Activated effector memory CD4-positive, alpha-beta T cell treated with anti-CD3 and anti-CD28 coated beads, Interleukin-2, amount 50 U/mL, for 16 hours (primary cell): ENCODE measurements around the gene ABCF2.

Experiments
- DNase-seq: peaks from one replicate; pipeline ENCODE4 v3.0.0-alpha.2; 2020

ABCF2 gene

DNA sequence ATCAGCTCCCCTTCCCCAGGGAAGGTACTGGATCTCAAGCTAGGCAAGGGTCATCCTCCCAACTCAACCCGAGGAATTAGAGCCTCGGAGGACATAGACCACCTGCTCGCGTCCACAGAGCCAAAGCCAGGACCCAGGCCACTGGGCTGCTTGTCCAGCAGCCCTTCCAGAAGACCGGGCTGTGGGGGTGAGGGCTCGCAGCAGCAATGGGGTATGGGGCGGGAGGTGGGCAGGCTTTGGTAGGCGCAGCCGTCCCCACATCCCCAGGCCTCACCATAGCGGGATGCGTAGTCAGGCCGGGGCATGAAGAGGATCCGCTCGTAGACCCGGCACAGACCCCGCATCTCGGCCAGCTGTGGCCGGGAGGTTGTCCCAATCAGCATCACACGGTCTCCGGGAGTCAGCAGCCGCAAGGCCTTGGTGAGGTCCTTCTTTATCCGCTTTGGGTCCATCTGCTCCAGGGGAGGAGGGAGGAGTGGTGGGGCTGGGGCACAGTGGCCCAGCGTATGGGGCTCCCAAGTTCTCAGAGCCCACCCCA lies 34.9 kb downstream of the ABCF2 start:
- no peak for DNase-seq

DNA sequence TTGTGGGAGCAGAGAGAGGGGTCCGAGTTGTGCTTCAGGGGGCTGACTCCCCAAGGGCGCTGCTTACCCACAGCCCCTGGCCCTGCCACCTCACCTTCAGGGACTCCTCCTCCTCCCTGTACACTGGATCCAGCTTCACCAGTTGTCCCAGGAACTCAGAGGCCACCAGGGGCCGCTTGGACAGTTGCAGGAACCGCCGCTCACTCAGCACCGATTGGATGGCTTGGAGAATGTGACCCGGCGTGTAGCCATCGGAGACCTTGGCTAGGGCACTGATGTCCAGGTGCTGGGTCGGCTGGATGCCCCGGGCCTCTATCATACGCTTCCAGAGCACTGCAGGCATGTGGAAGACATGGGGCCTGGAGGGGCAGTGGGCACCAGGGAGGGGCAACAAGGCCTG lies 35.5 kb downstream of the ABCF2 start:
- no peak for DNase-seq

DNA sequence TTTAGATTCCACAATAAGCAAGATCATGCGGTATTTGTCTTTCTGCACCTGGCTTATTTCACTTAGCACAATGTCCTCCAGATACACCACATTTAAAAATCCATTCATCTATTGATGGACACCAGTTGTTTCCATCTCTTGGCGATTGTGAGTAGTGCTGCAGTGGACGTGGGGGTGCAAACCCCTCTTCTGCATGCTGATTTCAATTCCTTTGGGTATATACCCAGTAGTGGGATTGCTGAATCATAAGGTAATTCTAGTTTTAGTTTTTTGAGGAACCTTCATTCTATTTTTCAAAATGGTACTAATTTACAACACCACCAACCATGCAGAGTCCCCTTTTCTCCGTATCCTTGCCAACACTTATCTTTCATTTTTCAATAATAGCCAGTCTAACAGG lies 38.0 kb downstream of the ABCF2 start:
- no peak for DNase-seq

DNA sequence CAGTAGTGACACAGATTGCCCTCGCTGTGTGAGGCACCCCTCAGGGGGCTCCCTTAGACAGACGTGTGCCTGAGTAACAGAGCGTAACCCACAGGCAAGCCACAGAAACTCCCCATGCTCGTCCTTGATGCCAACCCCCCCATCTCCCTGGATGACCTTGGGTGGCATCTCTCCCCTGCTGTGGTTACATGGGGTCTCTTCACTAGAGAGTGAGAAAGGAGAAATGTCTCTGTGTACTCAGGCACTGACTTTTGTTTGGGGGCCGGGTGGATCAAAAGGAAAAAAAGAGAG lies 38.8 kb downstream of the ABCF2 start:
- no peak for DNase-seq

DNA sequence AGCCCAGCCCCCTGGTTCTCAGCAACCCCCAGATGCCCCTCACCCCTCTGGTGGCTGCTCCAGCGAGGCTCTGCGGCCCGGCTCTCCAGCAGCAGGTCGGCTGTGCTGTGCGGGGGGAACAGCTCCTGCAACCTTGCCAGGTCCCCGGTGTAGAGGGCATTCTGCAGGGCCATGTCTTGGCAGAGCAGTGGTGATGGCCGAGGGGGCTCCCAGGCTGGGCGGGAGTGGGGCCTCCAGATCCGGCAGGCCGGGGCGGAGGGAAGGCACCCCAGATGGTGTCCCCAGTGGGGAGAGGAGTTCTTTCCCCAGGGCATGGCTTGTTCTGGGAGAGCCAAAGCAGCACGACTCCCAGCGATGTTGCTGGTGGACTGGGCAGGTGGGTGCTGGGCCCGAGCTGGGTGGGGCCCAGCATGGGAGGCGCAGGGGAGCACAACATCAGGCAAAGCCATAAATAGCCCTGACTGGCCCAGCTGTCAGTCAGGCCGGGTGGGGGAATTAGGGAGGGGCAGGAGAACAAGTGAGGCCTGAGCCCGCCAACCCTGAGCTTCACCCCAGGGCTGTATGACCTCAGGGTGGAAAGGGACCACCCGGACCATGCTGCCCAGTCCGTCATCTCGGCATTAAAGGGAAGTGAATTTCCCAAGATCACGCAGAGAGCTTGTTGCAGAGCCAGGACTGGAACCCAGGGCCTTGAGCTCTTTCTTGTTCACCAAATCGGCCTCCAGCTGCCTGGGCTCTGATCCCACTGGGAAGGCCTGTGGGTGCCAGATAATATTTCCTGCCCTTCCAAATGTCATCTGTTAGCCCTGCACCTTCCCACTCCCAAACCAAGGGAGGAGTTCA lies 39.4 kb downstream of the ABCF2 start:
- DNase-seq: no peak

DNA sequence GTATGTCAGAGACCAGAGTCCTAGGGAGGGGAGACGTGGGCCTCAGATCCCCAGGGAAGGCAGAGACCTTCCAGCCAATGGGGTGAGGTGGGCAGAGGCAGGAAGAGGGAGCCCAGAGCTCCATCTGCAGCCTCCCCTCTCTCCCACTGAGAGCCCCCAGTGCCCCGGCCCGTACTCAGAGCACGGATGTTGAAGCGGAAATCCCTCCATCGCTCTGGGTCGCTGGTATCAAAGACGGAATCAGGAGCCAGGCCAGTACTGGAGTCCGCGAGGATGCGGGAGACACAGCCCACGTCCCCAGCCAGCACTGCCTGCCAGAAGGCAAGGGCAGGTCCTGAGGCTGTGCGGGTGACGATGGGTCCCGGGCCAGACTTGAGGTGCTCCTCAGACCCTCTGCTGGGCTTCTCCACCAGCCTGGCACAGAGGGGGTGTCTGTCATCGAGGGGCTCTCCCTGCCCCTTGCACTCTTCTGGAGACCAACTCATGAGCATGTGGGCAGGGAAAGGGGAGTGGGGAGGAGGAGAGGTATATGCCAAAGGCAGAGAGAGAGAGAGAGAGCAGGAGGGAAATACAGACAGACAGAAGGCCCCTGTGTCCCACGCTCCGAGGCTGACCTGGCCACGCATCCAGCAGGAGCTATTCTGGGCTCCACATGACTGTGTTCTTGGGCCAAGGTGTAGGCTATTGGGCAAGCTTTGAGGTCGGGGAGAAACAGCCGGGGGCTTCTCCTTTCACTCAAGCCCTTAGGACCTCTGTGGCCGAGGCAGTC lies 40.2 kb downstream of the ABCF2 start, which contains the start of gene ASB10:
Gene ASB10 (minus strand): TSS at position 611 of the 769 bp plus-strand sequence. CDS start 120 bp downstream, at position 491.
- no peak for DNase-seq

DNA sequence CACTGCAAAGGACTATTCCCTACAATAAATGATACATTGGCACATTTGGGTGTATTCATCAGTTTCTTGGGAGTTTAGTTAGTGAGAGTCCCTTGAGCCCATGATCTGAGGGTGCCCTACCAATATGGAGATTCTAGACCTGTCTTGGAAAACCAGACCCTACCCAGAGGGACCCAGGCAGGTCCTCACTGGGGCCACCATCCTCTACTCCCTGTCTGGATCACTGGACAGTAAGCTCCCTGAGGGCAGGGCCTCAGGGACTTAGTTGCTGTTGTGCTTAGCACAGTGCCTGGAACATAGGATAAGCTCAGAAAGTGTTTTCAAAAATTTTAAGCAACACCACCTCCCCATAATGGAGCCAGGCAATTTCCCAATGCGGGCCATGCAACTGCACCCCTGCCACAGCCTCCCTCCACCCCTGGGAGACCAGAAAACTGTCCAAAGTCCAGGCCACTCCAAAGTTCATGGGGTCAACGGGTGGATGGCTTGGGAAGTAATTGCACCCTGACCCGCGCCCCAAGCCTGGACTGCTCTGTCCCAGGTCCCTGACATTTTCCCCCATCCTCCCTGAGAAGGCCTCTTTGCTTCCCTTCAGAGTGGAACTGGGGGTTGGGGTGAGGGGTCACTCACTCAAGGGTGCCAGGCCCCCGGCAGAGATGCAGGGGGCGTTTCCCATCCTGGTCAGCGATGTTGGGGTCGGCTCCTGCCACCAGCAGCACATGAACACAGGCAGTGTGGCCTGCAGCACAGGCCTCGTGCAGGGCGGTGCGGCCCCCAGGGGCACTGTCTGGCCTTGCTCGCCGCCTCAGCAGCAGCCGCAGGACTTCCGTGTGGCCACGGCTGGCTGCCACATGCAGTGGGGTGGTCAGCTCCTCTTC lies 41.0 kb downstream of the ABCF2 start:
- peak; percentile 22 for DNase-seq

DNA sequence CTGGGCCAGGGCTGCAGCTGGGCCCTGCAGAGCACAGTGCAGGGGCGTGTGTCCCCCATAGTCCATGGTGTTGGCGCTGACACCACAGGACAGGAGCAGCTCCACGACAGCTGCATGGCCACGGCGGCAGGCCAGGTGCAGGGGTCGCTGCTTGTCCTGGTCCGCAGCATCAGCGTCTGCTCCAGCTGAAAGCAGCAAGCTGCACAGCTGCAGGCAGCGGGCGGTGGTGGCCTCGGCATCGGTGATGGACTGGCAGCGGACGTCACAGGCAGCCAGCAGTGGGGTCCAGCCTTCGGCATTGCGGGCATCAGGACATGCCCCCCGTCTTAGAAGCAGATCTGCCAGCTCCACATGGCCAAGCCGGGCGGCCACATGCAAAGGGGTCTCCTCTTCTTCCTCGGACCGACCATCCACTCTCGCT lies 46.0 kb downstream of the ABCF2 start:
- peak; percentile 43 for DNase-seq

DNA sequence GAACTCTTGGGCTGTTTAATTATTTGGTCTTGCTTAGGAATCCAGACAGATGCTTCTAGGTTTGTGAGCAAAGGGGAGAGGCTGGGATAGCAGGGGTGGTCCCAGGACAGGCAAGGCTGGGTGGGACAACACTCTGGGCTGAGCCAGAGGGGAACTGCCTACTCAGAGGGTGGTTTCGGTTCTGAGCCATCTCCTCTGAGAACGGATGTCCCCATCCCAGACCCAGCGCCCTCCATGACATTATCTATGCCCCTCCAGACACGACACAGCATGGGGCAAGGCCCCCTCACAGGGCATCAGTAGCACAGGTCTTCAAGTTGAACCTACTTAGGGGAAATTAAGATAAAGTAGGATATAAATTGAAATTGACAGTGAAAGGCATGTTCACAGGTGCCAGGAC lies 47.1 kb downstream of the ABCF2 start:
- peak; percentile 28 for DNase-seq

DNA sequence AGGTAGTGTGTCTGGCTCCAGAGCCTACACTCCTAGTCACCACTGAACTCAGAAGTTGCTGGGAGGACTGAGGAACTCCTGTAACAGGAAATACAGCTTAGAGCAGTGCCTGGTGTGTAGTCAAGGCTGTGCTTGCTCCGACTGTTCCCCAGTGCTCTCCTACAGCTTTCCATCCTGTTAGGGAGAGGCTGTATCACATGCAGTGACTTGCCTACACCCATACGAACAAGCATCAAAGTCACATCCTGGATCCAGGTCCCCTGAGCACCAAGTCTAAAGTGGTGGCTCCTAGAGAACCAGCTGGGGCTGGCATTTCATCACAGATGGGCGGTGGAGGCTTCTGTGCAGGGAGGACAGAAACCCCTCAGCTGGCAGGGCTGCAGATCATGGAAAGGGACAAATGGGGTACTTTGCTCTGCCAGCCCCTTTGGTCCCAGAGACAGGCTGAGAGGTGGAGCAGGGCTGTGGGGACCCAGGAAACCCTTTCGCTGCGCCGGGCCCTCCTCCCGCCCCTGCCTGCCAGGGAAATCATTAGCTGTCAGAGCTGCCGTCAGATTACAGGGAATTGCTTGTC lies 47.6 kb downstream of the ABCF2 start:
- DNase-seq: peak; percentile 37

DNA sequence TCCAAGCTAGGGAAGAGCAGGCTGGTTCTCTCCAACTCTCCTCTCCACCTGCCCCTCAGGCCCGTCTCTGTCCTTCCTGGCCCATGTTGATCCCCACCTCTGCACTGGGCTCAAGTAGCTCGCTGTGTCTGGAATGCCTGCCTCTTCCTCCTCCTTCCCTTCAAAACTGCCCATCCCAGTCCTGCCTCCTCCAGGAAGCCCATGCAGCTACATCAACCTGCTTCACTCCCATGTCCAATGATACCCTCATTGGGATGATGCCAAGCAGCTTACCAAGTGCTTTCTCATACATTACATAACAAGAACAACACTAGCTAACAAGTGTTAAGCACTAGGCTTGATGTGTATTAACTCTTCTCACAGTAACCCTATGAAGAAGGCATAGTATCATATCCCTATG lies 48.2 kb downstream of the ABCF2 start:
- DNase-seq: no peak

DNA sequence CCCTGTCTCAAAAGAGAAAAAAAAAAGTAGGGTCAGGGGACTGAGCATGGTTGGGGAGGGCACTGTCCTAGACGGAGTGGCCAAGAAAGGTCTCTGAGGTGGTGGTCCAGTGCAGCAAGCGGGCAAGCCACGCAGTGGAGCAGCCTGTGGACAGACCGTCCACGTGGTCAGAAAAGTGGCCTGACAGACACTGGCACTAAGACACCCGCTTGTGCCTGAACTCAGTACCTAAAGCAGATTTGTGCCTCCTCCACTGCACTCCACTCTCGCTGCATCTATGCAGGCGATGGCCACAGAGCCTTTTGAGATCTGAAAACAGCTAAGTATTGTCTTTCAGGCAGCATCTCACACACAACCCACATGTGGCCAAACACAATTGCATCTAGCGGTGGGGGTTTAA lies 48.8 kb downstream of the ABCF2 start:
- DNase-seq: peak; percentile 21

DNA sequence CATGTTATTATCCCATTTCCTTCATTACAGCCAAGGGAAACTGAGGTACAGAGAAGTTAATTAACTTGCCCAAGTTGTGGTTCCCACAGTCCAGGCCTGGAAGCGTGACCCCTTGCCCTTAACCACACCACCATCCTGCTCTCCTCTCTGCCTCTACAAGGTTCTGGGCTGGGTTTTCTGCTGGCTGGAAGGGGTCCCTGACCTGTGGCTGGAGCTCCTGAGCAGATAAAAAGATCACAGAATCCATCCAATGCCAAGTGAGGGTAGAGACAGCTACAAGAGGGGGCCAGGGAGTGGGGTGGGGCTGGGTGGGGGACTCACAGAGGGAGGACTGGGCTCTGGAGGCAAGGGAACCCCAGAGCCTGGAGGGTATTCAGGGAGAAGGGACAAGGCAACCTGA lies 49.7 kb downstream of the ABCF2 start:
- no peak for DNase-seq

DNA sequence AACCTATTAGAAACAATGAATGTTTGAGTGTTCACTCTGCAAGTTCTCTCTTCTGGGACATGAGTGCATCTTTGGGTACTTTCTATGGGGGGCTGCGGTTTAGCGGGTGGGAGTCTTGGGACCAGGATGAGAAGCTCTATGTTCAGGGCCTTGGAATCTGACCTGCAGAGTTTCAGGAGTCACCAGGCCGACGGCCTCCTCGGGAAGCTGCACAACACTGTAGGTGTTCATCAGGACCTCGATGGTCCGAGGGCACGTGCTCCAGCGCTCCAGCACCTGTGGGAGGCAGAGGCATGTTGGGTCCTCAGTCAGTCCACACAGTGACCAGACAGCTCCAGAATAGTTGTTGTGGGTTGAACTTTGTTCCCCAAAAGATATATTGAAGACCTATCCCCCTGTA lies 50.6 kb downstream of the ABCF2 start:
- DNase-seq: peak; percentile 38

DNA sequence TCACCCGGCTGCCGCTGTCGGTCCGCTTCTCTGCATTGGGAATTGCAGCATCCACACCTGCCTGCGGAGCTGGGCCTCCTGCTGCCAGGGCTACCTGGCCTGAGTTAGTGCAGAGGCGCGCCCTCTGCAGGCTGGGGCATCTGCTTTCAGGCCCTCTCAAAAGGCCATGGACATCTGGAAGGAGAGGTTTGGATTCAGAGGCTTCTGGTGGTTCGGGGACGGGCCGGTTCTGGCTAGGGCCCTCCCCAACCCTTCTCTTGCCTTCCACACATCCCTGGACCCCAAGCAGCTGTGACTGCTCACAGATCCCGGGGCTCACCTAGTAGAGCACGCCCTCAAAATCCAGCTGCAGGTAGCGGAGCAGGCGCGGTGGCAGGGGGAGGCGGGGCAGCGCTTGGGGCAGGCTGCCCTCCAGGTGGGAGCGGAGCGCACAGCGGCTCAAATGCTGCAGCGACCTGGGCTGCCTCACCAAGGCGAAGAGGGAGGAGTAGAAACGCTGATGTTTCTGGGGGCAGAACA lies 51.2 kb downstream of the ABCF2 start:
- DNase-seq: no peak

DNA sequence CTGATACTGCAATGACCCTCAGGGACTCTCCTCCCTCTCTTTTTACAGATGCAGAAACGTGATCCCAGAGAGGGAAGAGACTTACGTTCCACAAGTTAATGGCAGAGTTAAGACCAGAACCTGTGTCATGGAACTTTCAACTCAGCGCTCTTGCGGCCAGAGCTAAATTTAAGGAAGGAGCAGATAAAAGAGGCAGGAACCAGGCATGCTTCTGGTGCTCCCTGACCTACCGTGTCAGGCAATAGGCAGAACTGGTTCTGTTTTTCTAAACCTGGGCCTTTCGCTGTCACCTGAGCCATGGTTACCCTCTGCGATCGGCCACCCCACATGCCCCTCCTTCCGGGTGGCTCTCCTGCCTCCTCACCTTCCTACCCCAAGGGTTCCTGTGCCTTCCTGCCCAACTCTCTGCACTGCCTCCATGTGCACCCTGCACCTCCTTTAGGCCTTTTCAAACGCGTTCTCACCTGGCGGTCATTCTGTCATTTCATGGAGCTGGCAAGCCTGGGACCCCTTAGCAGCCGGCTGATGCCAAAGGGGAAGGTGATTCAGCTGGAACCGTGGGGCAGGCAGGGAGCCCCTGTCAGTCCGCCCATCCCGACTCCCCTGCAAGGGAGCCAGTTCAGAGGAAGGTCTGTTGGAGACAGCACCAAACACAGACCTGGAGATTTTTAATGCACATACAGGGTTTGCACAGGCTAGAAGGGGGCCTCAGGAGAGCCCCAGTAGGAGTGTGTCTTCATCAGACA lies 51.8 kb downstream of the ABCF2 start:
- no peak for DNase-seq

DNA sequence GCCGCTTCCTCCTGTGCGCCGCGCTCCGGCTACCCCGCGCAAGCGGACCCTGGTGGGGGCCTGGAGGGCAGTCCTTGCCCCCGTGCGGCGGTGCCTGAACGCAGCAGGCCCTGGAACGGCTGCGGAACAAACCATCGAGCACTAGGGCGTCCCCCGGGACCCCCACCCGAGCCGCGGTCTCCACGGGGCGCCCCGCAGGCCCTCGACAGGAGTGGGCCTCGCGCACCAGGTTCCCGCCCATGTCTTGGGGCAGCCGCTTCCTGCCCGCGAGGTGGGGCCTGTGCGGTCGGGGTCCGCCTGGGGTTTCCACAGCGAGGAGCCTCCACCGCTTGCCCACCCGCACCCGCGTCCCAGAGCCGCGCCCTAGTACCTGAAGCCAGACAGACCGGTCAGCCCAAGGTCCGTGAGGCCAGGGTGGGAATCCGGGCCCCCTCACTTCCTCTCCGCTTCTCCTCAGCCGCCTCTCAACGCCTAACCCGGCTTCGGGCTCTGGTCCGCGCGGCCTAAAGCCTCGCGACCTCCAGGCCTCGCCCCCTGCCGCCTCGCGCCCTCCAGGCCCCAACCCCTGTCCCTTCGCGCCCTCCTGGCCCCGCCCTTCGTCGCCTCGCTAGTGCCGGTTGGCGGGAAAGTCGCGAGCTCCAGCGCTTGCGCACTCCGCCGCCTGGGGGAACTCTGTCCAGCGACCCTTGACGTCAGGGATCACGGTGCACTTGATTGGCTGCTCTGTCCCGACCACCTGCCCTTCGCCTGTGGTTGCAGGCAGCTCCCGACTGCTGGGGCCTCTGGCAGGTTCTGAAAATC lies 52.6 kb downstream of the ABCF2 start:
- peak; percentile 74 for DNase-seq

DNA sequence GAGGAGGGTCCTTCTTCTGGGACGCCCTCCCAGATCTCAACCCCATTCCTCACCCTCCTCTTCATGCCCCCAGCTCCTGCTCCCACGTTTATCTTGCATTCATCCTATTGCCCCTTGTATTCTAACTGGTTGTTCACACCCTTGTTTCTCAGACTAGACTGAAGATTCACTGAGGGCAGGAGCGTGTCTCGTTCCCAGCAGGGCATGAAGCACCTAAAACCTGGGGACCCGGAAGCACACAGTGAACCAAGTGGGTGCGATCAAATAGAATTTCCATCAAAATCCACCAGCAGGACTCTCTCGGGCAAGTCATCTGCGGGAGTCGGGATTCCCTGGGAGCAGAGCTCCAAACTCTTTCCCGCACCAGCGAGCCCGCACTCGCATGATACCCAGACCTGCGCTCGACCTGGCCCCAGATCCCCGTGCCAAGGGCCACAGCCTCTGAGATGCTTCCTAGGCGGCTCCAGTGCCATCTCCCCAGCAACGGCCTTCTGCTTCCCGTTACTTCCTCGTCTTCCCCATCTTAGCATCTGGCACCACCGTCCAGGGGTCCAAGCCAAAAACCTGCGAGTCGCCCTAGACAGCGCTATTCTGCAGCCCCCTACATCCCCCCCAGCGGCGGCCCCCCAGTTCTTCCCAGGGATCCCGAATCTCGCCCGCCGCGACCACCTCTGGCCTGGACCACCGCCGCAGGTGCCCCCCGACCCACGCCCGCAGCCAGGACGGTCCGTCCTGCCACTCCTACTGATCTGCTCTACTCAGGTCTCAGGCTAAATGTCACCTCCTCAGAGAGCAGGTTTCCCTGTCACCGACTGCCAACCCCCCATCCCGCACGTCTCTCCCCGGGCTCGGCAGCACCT lies 53.4 kb downstream of the ABCF2 start:
- no peak for DNase-seq

DNA sequence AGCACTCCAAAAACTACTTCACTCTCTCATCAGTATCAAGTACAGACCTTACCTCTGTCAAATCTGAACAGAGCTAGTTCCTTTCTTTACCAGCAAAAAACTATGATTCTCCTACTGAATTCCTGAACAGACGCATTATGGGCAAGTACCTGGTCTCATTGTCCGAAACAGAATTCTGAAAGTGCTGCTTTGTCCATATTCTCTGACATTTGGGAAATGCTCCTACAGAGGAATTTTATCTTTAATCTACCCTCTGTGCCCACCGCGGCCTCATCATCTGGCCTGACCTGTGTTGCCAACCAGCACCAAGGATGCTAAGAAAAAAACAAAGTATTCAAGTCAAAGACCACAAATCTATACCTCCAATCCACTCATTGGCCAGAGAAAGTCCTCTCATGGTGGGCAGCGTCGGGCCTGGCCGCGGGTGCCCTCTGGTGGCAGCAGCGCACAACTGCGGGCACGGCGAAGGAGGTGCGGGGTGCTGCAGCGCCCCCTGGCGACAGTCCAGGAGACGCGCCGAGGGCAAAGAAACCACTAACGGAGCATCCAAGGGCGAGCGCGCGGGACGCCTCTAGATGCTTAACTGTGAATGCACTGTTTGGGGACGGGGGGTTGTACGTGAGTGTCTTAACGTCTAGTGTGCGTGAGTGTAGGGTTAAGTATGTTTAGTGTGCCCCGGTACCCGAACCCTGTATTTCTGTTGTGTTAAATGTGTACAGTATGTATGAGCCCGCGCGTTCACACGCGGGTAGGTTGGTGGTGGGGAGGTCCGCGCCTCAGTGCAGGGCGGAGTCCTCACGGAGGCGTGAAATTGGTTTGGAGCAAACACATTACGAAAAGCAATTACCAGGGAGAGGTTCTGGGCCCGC lies 54.5 kb downstream of the ABCF2 start:
- DNase-seq: peak; percentile 94
